ENCODE data around the gene ARPC5. TPM values are rescaled to one million over a fixed set of nuclear protein-coding genes. Genes with fewer than 3 reads are reported as not detected.
"Not testable (repeated sequence)": the region's sequence is repeated elsewhere in the genome, so short reads cannot be mapped to it uniquely, and the experiment has no call there.

The ARPC5 gene
- total RNA-seq, 1 experiment from 2014 or later, result 133 TPM

DNA sequence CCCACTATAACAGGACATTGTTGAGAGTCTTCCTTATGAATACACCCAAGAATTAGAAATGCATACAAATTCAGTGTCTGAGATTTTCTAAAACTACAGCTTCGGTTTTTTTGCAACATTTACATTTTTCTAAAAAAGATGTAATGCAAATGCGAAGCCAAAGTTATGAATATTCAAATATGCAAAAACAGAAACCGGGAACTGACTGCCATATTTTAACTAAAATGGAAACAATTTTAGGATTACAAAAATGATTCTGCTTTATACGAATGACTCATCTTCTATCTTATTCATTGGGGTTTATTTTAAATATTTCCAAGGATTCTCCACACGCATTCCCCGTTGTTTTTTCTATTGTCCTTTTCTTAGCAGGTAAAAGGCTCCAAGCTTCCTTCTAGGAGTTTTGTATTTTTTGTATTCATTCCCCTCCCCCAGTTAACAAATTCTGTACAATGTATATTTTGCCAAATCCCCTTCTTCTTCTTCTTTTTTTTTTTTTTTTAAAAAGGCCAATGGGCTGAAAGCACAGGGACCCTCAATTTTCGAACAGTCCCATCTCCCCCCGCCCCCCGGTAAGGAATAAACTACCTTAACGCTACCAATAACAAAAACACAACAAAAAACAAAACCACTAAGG, 1.0 kb downstream of the ARPC5 start:
- H3K36me3 ChIP-seq (replicated peaks; ENCODE audit: control insufficient read depth, insufficient read depth, low read length), result peaks cover 7% of the 10 kb centered on the region
- H3K4me3 ChIP-seq (ENCODE audit: insufficient read depth, low read depth, low read length), result peak overlapping the region; percentile 95
- H3K27me3 ChIP-seq (ENCODE audit: control insufficient read depth, insufficient read depth, low read length), result peaks cover 8% of the 10 kb centered on the region; the same call in 1 of the 2 replicates
- DNase-seq, result no peak

DNA sequence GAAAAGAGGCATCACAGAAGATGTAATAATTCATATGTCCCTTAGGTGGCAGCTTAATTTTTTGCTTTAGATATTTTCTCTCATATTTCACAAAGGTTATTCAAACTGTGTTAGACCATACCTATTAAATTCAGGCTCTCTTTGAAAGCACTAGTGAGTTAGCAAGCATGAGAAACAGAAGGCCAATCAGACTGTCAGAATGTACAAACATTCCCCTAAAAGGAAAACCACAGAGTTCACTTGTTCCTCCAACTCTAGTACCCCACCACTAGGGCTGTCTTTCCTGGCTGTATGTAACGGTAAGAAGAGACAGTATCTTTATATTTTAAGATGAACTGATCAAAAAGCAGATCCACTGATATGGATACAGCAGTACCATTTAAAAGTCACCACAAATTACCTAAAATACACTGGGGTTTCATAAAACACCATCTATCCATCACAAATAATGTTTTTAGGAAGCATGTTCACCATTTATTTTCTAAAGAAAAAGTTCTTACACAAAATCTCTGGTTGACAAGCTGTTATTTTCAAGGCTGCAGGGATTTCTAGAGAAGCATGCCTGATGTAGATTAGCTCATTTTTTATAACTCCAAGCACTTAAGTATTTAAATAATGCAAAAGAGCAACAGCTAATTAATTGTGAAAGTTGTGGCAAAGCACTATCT, 1.8 kb downstream of the ARPC5 start:
- H3K27me3 ChIP-seq (ENCODE audit: control insufficient read depth, insufficient read depth, low read length), result peaks cover 8% of the 10 kb centered on the region; the same call in 1 of the 2 replicates
- DNase-seq, result peak; percentile 54
- peak overlapping the region; percentile 95 for H3K4me3 ChIP-seq (ENCODE audit: insufficient read depth, low read depth, low read length)

DNA sequence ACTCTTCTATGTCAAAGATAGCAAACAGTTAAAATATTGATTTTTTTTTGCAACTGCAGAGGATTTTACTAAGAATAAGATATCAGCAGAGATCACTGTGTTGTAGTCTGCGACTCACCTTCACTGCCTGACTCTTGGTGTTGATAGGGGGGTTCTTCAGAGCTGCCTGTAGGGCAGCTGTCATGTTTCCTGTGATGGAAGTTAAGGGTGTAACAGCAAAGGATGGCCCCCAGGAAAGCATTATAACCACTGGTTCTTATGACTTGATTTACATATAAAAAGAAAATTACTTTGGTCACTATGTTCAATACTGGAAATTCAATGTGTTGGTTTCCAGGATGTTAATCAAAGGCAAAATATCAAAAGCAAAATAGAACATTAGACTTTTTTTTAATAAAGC, 2.6 kb downstream of the ARPC5 start:
- Histone ChIP-seq H3K36me3 (replicated peaks; ENCODE audit: control insufficient read depth, insufficient read depth, low read length) (peaks cover 9% of the 10 kb centered on the region), H3K4me3 (ENCODE audit: insufficient read depth, low read depth, low read length) (no peak overlapping the region), H3K27me3 (ENCODE audit: control insufficient read depth, insufficient read depth, low read length) (peaks cover 8% of the 10 kb centered on the region; the same call in 1 of the 2 replicates)
- DNase-seq, result peak; percentile 45

More for the DNA sequence above, 1.8 kb downstream of the ARPC5 start:
- H3K36me3 ChIP-seq (replicated peaks; ENCODE audit: control insufficient read depth, insufficient read depth, low read length), result peaks cover 7% of the 10 kb centered on the region

DNA sequence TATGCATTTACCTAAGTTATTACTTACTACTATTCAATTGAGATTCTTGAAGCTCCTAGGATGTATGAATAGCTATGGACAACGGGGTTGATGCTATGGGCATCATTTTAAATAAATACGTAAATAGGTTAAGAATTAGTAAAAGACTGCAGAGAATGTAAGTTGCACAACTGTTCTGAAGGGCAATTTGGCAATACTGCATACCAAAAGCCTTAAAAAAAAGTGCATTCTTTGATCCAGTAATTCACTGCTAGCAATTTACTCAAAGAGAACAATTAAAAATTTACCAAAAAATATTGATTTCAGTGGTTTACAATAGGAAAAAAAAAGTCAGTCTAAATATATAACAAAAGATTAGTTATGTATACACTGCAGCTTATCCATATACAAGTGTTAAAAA, 3.5 kb downstream of the ARPC5 start:
- Histone ChIP-seq H3K36me3 (replicated peaks; ENCODE audit: control insufficient read depth, insufficient read depth, low read length) (peaks cover 13% of the 10 kb centered on the region), H3K4me3 (ENCODE audit: insufficient read depth, low read depth, low read length) (no peak overlapping the region), H3K27me3 (ENCODE audit: control insufficient read depth, insufficient read depth, low read length) (peaks cover 8% of the 10 kb centered on the region; the same call in 1 of the 2 replicates)
- DNase-seq, result no peak

DNA sequence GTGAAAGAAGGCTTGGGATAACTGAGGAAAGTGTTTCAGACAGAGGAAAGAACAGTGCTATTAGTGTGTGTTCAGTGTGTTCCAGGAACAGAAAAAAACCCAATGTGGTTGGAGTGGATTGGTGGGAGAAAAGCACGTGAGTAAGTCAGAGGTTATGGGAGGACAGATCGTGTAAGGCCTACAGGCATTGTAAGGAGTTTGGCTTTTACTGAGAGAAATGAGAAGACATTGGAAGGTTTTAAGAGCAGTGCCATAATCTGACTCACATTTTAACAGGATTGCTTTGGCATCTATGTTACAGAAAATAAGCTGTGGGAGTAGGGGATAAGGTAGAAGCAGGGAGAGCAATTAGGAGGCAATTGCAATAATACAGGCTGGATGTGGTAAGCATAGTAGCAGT, 4.8 kb downstream of the ARPC5 start:
- Histone ChIP-seq H3K36me3 (replicated peaks; ENCODE audit: control insufficient read depth, insufficient read depth, low read length) (peaks cover 14% of the 10 kb centered on the region), H3K4me3 (ENCODE audit: insufficient read depth, low read depth, low read length) (no peak overlapping the region), H3K27me3 (ENCODE audit: control insufficient read depth, insufficient read depth, low read length) (no peaks in the 10 kb centered on the region)
- DNase-seq, result no peak

DNA sequence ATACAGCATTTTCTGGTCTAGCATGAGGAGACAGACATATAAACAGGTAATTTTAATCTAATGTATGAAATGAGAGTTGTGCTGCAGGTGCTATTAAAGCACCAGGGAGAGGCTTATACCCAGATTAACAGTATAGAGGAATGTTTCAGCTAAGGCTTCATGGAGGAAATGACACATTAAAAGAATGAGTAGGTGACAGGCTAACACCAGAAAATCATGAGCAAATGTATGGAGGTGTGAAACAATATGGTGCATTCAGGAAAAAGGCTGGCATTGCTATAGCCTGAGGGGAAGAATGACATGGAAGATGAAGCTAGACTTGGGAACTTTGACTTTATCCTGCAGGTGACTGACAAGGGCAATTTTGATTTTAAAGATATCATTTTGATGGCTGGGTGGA, 7.0 kb downstream of the ARPC5 start:
- DNase-seq, result no peak
- no peaks in the 10 kb centered on the region for H3K27me3 ChIP-seq (ENCODE audit: control insufficient read depth, insufficient read depth, low read length)
- H3K36me3 ChIP-seq (replicated peaks; ENCODE audit: control insufficient read depth, insufficient read depth, low read length), result peaks cover 14% of the 10 kb centered on the region
- H3K4me3 ChIP-seq (ENCODE audit: insufficient read depth, low read depth, low read length), result no peak overlapping the region

DNA sequence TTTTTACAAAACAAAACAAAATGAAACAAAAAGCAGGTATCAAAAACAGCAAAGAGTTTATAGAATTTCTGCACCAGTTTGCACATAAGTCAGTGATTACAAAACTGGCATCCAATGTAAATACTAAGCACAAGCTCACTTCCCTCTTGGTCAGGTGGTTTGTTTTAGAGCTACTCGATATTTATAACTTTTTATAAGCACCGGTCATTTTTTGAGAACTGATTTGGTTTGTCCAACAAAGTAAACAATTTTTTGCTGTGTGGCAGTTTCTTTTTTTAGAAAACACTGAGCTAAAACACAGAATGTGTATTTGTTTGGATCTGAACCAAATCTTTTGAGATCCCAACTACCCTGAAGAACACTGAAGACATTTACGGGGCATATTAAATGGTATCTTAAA, 9.3 kb downstream of the ARPC5 start:
- not testable (repeated sequence) for DNase-seq; H3K27me3 ChIP-seq (ENCODE audit: control insufficient read depth, insufficient read depth, low read length); H3K4me3 ChIP-seq (ENCODE audit: insufficient read depth, low read depth, low read length)
- H3K36me3 ChIP-seq (replicated peaks; ENCODE audit: control insufficient read depth, insufficient read depth, low read length), result peaks cover 14% of the 10 kb centered on the region

DNA sequence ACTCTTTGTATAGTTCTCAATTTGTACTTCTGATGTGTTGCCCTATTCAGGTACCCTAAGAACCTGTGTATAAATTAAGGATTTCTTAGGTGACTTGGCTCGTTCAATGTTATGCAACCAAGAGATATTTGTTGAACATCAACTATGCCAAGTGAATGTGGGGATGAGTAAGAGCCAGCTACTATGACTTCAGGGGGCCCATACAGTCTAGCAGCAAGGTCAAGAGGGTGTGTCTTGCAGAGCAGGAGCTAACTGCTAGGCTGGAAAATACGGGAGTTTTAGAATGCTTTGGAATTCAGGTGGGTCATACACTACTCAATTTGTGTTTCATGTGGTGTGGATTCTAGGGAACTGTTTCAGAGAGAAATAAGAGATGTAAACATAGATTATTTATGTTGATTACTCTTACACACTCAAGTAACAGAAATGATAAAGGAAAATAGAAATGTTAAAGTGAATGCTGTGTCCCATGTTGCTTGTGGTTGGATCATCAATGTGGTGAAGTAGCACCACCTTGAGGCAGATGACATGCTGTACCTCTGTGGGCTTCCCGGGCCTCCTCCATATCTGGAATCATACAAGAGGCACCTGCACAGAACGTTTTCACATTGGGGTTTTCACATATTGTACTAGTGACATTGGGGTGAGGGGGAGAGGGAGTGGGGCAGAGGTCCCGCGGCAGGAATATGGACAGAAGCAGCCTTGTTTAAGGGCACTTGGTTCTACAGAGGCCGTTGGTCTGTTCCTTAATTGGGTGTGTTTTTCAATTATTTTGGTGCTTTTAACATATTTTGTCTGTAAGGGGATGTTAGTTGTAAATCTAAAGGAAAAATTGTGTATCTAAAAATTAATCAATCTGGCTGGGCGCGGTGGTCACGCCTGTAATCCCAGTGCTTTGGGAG, 12.4 kb downstream of the ARPC5 start:
- peak; percentile 69 for DNase-seq
- H3K36me3 ChIP-seq (replicated peaks; ENCODE audit: control insufficient read depth, insufficient read depth, low read length), result peaks cover 5% of the 10 kb centered on the region
- H3K27me3 ChIP-seq (ENCODE audit: control insufficient read depth, insufficient read depth, low read length), result no peaks in the 10 kb centered on the region
- H3K4me3 ChIP-seq (ENCODE audit: insufficient read depth, low read depth, low read length), result no peak overlapping the region

DNA sequence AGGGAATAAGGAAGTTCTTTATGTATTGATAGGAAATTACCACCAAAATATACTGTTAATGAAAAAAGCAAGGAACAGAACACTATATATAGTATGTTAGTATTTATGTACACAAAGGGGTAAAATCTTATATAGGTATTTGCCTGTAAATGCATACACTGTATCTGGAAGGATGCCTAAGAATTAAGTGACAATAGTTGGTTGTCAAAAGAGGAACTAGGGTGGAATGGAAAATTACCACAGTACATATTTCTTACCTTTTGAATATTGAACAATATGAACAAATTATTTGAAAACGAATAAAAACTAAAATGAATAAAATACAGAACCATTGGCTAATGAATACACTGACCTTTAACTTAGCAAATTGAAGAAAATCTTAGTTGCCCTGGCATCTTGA, 13.6 kb downstream of the ARPC5 start:
- no peak for DNase-seq
- no peaks in the 10 kb centered on the region for H3K36me3 ChIP-seq (replicated peaks; ENCODE audit: control insufficient read depth, insufficient read depth, low read length)
- H3K4me3 ChIP-seq (ENCODE audit: insufficient read depth, low read depth, low read length), result no peak overlapping the region
- no peaks in the 10 kb centered on the region for H3K27me3 ChIP-seq (ENCODE audit: control insufficient read depth, insufficient read depth, low read length)

DNA sequence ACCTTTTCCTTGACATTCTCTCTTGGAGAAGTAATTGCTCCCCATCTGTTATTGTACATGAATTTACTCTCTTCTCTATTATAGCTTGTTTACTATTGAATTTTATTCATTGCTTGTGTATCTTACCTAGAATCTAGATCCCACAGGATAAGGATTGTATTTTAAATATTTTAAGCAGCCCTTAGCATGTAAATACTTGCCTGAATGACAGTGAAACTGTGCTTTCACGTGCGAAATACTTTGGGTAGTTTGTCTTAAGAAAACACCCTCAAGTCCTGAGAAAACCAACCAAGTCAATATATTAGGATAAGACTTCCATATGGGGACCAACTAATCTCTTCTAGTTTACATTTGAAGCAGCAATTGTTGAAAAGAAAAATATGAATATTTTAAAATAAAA, 15.3 kb downstream of the ARPC5 start:
- no peaks in the 10 kb centered on the region for H3K27me3 ChIP-seq (ENCODE audit: control insufficient read depth, insufficient read depth, low read length)
- DNase-seq, result no peak
- no peak overlapping the region for H3K4me3 ChIP-seq (ENCODE audit: insufficient read depth, low read depth, low read length)
- H3K36me3 ChIP-seq (replicated peaks; ENCODE audit: control insufficient read depth, insufficient read depth, low read length), result no peaks in the 10 kb centered on the region

DNA sequence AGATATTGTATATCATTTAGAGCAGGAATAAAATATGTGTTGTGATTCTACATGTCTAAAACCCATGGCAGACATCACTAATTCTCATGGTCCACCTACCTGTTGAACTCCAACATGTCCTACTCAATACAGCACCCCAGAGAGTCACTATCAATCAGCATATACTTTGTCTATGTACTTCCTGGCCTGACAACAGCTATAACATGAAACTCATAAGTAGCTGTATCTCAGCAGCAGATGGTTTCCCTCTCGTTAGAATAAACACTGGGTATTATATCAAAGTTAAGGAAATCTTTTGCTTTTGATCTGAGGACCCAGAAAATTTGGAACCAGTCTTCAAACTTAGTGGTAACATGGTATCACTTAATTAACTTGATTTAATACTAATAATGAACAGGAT, 15.8 kb downstream of the ARPC5 start:
- Histone ChIP-seq H3K27me3 (ENCODE audit: control insufficient read depth, insufficient read depth, low read length) (no peaks in the 10 kb centered on the region), H3K36me3 (replicated peaks; ENCODE audit: control insufficient read depth, insufficient read depth, low read length) (no peaks in the 10 kb centered on the region), H3K4me3 (ENCODE audit: insufficient read depth, low read depth, low read length) (no peak overlapping the region)
- no peak for DNase-seq

DNA sequence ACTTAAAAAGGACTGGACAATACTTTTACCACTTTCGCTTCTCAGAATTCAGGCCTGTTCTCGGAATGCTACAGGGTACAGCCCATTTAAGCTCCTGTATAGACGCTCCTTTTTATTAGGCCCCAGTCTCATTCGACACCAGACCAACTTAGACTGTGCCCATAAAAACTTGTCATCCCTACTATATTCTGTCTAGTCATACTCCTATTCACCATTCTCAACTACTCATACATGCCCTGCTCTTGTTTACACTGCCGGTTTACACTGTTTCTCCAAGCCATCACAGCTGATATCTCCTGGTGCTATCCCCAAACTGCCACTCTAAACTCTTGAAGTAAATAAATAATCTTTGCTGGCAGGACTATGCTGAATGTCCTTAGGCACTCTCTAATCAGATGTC, 17.4 kb downstream of the ARPC5 start:
- not testable (repeated sequence) for H3K27me3 ChIP-seq (ENCODE audit: control insufficient read depth, insufficient read depth, low read length); DNase-seq; H3K36me3 ChIP-seq (replicated peaks; ENCODE audit: control insufficient read depth, insufficient read depth, low read length); H3K4me3 ChIP-seq (ENCODE audit: insufficient read depth, low read depth, low read length)

DNA sequence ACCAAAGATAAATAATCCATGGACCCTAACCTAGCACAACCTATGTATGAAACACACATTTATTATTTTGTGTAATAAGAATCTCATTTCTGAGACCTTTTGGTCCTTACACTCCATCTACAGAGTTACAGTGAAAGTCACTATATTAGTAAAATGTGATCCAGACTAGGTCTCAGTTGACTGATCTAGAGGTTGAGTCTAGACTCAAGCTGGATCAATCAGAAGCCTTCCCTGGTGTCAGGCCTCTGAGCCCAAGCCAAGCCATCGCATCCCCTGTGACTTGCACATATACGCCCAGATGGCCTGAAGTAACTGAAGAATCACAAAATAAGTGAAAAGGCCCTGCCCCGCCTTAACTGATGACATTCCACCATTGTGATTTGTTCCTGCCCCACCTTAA, 22.6 kb downstream of the ARPC5 start:
- DNase-seq; H3K36me3 ChIP-seq (replicated peaks; ENCODE audit: control insufficient read depth, insufficient read depth, low read length); H3K27me3 ChIP-seq (ENCODE audit: control insufficient read depth, insufficient read depth, low read length); H3K4me3 ChIP-seq (ENCODE audit: insufficient read depth, low read depth, low read length): not testable (repeated sequence)

DNA sequence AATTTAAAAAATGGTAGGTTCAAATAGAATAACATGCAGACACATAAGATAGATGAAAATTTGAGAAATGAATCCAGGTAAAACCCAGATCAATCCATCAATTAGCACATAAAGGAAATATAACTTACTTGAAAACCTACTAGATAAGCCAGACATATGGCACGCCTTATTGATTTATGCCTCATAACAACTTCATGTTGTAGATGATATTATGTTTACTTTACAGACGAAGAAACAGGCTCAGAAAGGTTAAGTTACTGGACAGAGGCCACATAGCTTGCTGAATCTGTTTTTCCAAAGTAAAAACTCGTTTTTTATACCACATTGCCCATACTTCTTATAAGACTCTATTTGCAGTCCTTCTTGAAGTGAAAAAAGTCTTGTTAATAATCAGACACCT, 23.2 kb downstream of the ARPC5 start:
- H3K4me3 ChIP-seq (ENCODE audit: insufficient read depth, low read depth, low read length), result no peak overlapping the region
- H3K36me3 ChIP-seq (replicated peaks; ENCODE audit: control insufficient read depth, insufficient read depth, low read length), result no peaks in the 10 kb centered on the region
- H3K27me3 ChIP-seq (ENCODE audit: control insufficient read depth, insufficient read depth, low read length), result no peaks in the 10 kb centered on the region
- DNase-seq, result no peak

DNA sequence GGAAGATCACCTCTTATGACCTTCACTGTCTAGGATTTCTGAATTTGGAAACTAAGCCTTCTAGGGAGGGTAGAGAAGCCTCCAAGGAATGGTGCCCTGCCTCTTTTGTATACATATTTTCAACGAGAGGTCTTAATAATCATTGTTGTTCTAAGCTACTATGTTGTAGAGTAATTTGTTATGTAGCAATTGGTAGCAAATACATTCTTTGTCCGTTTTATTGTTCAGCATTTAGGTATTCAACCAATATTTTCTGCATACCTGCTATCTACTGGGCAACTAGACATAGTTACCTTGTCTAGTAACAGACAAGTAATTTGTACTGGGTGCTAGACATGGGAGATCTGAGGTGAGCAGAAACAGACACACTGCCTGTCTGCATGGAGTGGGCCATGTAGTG, 24.6 kb downstream of the ARPC5 start:
- Histone ChIP-seq H3K4me3 (ENCODE audit: insufficient read depth, low read depth, low read length) (no peak overlapping the region), H3K27me3 (ENCODE audit: control insufficient read depth, insufficient read depth, low read length) (no peaks in the 10 kb centered on the region), H3K36me3 (replicated peaks; ENCODE audit: control insufficient read depth, insufficient read depth, low read length) (no peaks in the 10 kb centered on the region)
- DNase-seq, result no peak

Measured in H7 (cell line).